AG09319 (cell line): ENCODE data around the gene INTU.
"Not testable (repeated sequence)": the region's sequence is repeated elsewhere in the genome, so short reads cannot be mapped to it uniquely, and the experiment has no call there.

Experiments
- DNase-seq: peaks from one replicate; pipeline ENCODE4 v3.0.0-alpha.2; 2010; ENCODE audit warnings: low read depth; ENCODE audit errors: extremely low read depth
- CTCF ChIP-seq: IDR thresholded peaks from 2 replicates; pipeline ENCODE4 v1.5.1; 2011; ENCODE audit warnings: low read depth, mild to moderate bottlenecking, inconsistent platforms, low read length, moderate library complexity

The INTU gene

GRCh38 chr4:127632420-127633403, at the start of gene INTU:
Gene INTU (plus strand): TSS chr4:127632957. CDS start chr4:127633035, 78 bp downstream.
- TF ChIP-seq CTCF, result no peak
- peak; percentile 85 for DNase-seq

GRCh38 chr4:127586496-127586895, 46.3 kb upstream of the INTU start:
- not testable (repeated sequence) for DNase-seq

- peak; percentile 3 for DNase-seq
- TF ChIP-seq CTCF, result peak; percentile 71
Measured at GRCh38 chr4:127586922-127587571, 45.7 kb upstream of the INTU start.

GRCh38 chr4:127589153-127589552, 43.6 kb upstream of the INTU start:
- DNase-seq, result not testable (repeated sequence)

GRCh38 chr4:127598656-127599055, 34.1 kb upstream of the INTU start:
- no peak for DNase-seq

GRCh38 chr4:127601029-127601428, 31.7 kb upstream of the INTU start:
- TF ChIP-seq CTCF, result peak; percentile 31
- DNase-seq, result no peak

More at GRCh38 chr4:127598656-127599055, 34.1 kb upstream of the INTU start:
- no peak for TF ChIP-seq CTCF

GRCh38 chr4:127604949-127605709, 27.6 kb upstream of the INTU start:
- peak; percentile 8 for DNase-seq
- peak; percentile 36 for TF ChIP-seq CTCF

GRCh38 chr4:127606823-127607222, 25.9 kb upstream of the INTU start:
- DNase-seq, result no peak
- no peak for TF ChIP-seq CTCF
